HAP-1 (cell line): Measurements from ENCODE around the gene C10orf143.

Source experiments
- DNase-seq, 2 experiments: peaks; one replicate each; pipeline ENCODE4 v3.0.0-alpha.2; 2016 to 2020; ENCODE audit warnings: low spot score in 2 of 2
- H3K27me3 ChIP-seq: fragments of 250-450 bp; sonication (Bioruptor Pico); 2 replicates; pipeline ENCODE4 v1.5.1; 2020; ENCODE audit warnings: low read depth, mild to moderate bottlenecking, moderate library complexity
- H3K36me3 ChIP-seq: fragments of 250-450 bp; sonication (Bioruptor Pico); replicated peaks from 2 replicates; pipeline ENCODE4 v1.5.1; 2020; ENCODE audit warnings: mild to moderate bottlenecking
- H3K4me1 ChIP-seq: fragments of 250-450 bp; sonication (Bioruptor Pico); 2 replicates; pipeline ENCODE4 v1.5.1; 2020; ENCODE audit warnings: mild to moderate bottlenecking
- H3K4me3 ChIP-seq: fragments of 250-450 bp; sonication (Bioruptor Pico); 2 replicates; pipeline ENCODE4 v1.5.1; 2020; ENCODE audit warnings: mild to moderate bottlenecking, moderate library complexity
- H3K9me3 ChIP-seq: fragments of 250-450 bp; sonication (Bioruptor Pico); 2 replicates; pipeline ENCODE4 v1.5.1; 2020; ENCODE audit warnings: mild to moderate bottlenecking, moderate library complexity
- in situ Hi-C: fragments of 300-500 bp; cut with MboI; formaldehyde crosslinking; loops from 3 replicates; pipeline ENCODE4 v1.14.3; 2020; ENCODE audit warnings: low sequenced_read_pairs, inconsistent platforms, mixed read lengths

Gene C10orf143

DNA sequence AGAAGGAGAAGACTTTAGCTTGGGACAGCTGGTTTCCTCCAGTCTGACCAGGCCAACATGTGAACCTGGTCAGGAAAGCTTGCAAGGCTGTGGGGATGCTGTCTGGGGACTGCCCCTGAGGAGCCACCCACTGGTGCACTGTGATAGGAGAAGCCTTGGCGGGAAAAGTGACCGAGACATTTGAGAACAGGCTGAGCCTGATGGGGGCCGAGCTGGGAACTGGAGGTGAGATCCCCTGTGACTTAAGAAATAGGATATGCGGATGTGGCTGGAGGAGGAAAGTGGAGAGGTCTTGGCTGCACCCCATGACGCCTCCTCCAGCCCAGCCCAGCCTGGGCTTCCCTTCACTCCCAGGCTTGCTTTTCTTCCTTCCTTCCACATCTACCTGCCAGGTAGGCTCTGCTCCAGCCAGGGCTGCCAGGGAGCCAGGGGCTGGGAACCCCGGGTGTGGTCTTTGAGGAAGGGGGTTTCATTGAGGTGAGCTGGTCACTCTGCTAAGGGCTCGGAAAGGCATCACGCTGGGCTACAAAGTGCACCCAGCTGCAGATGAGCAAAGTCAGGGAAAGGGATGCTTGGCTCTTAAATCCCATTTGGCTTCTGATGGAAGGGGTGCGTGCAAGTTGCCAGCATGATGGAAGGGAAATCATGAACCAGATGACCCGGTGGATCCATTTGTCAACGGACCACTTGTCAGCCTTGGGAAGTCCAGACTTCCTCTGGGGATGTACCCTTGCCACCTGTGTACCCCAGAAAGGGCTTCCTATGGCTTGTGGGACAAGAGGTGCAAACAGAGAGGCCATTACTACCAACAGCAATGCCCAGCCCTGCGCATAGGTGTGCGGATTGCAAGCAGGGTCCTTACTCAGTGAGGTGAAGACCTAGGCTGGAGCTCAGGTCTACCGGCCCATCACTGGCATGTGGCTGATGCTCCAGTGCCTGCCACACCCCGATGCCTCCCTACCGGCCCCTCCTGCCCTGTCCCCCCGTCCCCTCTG is 66.3 kb downstream of the C10orf143 start:
- Histone ChIP-seq H3K4me3 (no peak overlapping the region), H3K9me3 (no peaks in the 10 kb centered on the region), H3K36me3 (no peaks in the 10 kb centered on the region), H3K4me1 (no peaks in the 10 kb centered on the region), H3K27me3 (no peaks in the 10 kb centered on the region)
- DNase-seq, result no peak
- in situ Hi-C loops, result no loop called here

DNA sequence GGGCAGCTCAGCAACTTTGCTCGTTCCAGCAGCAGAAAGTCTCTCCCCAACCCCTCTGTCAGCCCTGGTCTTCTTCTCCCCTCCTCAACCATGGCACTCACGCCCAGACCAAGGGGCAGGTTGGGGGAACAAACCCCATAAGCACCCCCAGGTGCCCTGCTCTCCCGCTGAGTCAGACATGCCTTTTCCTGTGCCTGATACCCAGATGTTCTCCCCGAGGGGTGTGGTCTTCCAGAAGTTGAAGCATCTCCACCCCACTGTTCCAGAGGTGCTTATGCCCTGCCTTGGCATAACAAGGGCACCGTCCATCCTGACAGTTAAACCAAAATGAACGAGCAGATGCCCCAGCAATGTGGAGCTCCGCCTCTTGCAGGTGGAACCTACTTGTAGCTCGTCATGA is 67.1 kb downstream of the C10orf143 start:
- H3K4me1 ChIP-seq, result no peaks in the 10 kb centered on the region
- in situ Hi-C loops, result no loop called here
- no peak overlapping the region for H3K4me3 ChIP-seq
- H3K9me3 ChIP-seq, result no peaks in the 10 kb centered on the region
- H3K27me3 ChIP-seq, result no peaks in the 10 kb centered on the region
- DNase-seq, result no peak
- H3K36me3 ChIP-seq, result no peaks in the 10 kb centered on the region

DNA sequence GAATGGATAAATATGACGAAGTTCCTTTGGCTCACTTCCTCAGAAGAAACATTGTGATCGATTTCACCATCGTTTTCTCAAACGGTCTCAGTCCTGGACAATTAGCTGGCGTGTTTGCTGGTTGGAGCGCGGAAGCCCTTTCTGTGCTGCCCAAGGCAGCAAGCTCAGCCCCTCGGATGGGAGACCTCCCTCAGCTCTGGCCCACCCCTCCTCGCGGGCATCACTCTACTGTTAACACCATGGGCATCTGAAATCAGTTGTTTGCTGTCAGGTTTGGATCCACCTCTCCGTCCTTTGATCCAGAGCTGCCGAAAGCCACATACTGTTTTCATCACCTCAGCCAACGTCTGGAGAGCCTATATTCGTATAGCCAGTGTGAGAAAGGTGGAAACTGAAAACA is 68.2 kb downstream of the C10orf143 start:
- in situ Hi-C loops, result no loop called here
- Histone ChIP-seq H3K9me3 (no peaks in the 10 kb centered on the region), H3K27me3 (no peaks in the 10 kb centered on the region), H3K4me1 (no peaks in the 10 kb centered on the region), H3K4me3 (no peak overlapping the region), H3K36me3 (no peaks in the 10 kb centered on the region)
- DNase-seq, result no peak

DNA sequence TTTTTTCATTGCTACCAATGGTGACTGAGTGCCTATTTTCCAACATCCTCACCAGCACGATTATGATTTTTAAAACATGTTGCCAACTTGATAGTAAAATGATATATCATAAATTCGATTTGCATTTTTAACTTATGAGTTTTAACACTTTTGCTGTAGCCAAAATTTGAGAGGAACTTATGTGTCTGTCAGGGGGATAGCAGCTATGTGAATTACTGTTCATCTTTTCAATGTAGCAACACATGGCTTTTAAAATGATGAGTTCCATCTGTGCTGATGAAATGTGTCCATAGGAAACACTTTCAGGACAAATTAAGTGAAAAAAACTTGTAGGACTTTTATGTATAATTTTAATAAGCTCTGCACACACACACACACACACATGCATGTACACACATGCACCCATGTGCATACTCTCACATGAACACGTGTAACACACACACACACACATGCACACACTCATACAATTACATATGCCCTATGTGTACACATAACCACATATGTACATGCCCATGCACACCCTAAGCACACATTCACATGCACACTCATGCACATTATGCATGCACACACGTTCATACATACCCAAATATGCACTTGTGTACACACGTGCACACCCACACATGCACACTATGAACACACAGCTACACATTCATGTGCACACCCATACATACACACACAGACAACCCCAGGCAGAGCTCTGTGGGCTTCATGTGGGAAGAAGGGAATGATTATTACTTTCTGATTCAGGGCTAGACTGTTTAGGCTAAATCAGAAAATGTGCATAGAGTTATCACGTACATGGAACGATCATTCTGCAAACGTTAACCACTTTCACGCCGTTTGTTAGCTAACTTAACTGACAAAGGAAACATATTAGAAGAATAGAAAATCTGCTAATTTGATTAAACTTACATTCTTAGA is 68.9 kb downstream of the C10orf143 start:
- H3K36me3 ChIP-seq, result no peaks in the 10 kb centered on the region
- H3K27me3 ChIP-seq, result no peaks in the 10 kb centered on the region
- H3K9me3 ChIP-seq, result no peaks in the 10 kb centered on the region
- no peak overlapping the region for H3K4me3 ChIP-seq
- in situ Hi-C loops, result no loop called here
- no peak for DNase-seq
- no peaks in the 10 kb centered on the region for H3K4me1 ChIP-seq

DNA sequence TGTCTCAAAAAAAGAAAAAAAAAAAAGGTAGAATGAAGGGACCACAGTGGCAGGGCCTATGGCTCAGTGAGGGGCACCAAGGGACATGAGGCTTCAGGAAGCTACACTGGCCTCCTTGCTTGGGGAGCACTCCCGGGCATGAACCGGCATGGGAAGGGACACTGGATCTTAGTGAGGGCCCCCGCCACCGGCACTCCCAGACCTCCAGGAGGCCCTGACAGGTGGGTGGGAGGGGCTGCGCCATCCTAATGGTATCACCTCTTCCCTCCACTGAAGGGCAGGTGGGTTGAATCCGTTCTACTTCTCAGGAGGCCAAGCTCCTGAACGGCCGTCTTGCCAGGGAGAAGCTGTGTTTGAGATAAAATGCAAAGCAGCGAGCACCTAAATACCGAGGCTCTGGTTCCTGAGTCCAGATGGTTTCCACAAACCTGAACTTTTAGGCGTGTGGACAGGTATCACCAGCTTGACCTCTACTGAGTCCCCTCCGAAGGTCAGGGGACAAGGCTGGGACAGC is 69.8 kb downstream of the C10orf143 start:
- in situ Hi-C loops, result no loop called here

DNA sequence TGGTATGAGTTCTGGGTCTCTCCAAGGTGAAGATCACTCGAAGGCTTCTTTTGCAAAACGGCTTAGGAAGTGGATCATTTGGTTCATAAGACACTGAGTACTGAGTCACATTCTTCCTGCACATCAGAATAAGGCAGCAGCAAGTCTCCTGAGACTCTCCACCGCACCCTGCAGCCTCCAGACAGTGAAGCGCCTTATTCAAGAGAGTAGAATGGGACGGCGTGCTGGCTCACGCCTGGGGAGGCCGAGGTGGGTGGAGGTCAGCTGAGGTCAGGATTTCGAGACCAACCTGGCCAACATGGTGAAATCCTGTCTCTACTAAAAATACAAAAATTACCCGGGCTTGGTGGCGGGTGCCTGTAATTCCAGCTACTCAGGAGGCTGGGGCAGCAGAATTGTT is 70.3 kb downstream of the C10orf143 start:
- no peaks in the 10 kb centered on the region for H3K9me3 ChIP-seq
- H3K4me3 ChIP-seq, result no peak overlapping the region
- no peaks in the 10 kb centered on the region for H3K36me3 ChIP-seq
- no peaks in the 10 kb centered on the region for H3K4me1 ChIP-seq
- in situ Hi-C loops, result no loop called here
- no peaks in the 10 kb centered on the region for H3K27me3 ChIP-seq
- DNase-seq, result no peak

More for the DNA sequence above, 69.8 kb downstream of the C10orf143 start:
- DNase-seq, result no peak
- H3K4me1 ChIP-seq, result no peaks in the 10 kb centered on the region
- no peaks in the 10 kb centered on the region for H3K9me3 ChIP-seq
- no peaks in the 10 kb centered on the region for H3K36me3 ChIP-seq
- no peaks in the 10 kb centered on the region for H3K27me3 ChIP-seq
- no peak overlapping the region for H3K4me3 ChIP-seq

DNA sequence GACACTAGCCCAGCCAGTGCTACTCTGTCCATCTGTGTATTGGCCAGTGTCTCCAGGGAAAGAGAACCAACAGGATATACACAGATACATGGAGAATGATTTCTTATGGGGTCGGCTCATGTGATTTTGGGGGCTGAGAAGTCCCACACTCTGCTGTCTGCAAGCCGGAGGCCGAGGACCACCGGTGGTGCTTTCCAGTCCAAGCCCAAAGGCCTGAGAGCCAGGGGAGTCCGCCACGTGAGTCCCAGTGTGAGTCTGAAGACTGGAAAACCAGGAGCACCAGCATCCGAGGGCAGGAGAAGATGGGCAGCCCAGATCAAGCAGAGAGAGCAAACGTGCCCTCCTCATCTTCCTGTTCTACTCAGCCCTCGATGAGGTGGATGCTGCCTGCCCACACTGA is 71.5 kb downstream of the C10orf143 start:
- in situ Hi-C loops, result no loop called here
- DNase-seq, result no peak
- no peak overlapping the region for H3K4me3 ChIP-seq
- no peaks in the 10 kb centered on the region for H3K27me3 ChIP-seq
- H3K4me1 ChIP-seq, result no peaks in the 10 kb centered on the region
- H3K36me3 ChIP-seq, result no peaks in the 10 kb centered on the region
- no peaks in the 10 kb centered on the region for H3K9me3 ChIP-seq

DNA sequence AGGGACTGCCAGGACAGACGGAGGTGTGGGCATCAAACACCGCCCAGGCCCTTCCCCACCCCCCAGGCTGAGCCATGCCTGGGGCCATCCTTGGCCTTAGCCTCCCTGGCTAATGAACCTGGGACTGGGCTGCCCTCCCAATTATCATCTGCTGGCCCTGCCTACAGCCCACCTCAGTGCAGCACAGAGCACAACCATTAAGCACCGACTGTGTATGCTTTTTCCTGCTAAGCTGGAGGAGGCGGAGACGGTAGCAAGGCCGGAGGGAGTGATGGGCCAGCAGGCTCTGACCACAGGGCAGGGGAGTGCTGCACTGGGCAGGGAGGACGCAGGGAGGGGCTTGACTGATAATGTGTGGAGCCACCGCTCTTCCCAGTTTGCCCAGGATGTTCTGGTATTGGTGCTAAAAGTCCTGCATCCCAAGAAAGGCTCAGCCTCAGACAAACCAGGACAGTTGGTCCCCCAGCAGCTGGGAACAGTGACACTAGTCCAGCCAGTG is 72.0 kb downstream of the C10orf143 start:
- H3K36me3 ChIP-seq, result no peaks in the 10 kb centered on the region
- H3K4me3 ChIP-seq, result no peak overlapping the region
- no peaks in the 10 kb centered on the region for H3K4me1 ChIP-seq
- in situ Hi-C loops, result no loop called here
- H3K9me3 ChIP-seq, result no peaks in the 10 kb centered on the region
- H3K27me3 ChIP-seq, result no peaks in the 10 kb centered on the region
- no peak for DNase-seq

DNA sequence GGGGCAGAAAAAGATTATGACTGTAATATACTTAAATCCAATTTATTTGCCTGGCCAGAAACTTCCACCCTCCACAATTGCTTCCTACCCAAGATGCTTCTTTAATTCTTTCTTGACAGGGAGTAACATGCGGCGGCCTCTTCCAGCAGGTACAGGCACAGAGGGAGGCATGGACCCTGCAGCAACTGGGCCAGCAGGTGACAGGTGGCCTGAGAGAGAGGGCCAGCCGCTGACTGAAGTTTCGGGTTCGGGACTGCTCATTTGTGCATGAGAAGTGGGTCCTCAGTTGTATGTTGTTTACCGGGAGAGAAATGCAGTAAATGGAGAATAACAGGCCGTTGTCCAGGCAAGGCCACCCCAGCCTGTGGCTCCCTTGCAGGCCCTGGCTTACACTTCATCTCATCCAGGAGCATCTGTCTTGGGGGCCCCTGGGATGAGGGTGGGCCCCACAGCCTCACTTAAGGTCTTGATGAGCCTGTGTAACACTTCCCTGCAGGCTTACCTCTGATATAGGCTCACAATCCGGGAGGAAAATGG is 72.5 kb downstream of the C10orf143 start:
- H3K4me1 ChIP-seq, result no peaks in the 10 kb centered on the region
- in situ Hi-C loops, result no loop called here
- no peaks in the 10 kb centered on the region for H3K36me3 ChIP-seq
- no peak overlapping the region for H3K4me3 ChIP-seq
- DNase-seq, result no peak
- H3K27me3 ChIP-seq, result no peaks in the 10 kb centered on the region
- H3K9me3 ChIP-seq, result no peaks in the 10 kb centered on the region

DNA sequence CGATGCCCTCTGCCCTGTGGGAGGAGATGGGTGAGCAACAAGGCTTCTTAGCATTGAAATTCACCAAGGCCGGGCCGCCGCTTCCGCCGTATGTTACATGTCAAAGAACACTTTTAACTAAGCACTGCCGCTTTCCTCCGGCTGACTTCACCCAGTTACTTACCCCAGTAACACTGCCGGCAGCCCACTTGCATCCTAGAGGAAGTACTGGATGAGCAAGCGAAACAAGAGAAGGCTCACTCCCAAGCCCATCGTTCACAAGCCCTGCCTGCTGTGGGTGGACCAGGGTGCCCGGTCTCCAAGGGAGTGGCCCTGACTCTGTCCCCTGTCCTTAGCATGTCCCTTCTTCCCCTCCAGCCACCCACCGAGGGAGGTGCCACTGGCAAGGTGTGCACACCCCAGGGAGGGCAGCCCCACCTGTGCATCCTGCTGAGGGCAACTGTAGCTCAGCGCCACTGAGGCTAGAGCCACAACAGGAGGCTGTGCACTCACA is 73.4 kb downstream of the C10orf143 start:
- Histone ChIP-seq H3K4me3 (no peak overlapping the region), H3K27me3 (no peaks in the 10 kb centered on the region)
- in situ Hi-C loops, result no loop called here

DNA sequence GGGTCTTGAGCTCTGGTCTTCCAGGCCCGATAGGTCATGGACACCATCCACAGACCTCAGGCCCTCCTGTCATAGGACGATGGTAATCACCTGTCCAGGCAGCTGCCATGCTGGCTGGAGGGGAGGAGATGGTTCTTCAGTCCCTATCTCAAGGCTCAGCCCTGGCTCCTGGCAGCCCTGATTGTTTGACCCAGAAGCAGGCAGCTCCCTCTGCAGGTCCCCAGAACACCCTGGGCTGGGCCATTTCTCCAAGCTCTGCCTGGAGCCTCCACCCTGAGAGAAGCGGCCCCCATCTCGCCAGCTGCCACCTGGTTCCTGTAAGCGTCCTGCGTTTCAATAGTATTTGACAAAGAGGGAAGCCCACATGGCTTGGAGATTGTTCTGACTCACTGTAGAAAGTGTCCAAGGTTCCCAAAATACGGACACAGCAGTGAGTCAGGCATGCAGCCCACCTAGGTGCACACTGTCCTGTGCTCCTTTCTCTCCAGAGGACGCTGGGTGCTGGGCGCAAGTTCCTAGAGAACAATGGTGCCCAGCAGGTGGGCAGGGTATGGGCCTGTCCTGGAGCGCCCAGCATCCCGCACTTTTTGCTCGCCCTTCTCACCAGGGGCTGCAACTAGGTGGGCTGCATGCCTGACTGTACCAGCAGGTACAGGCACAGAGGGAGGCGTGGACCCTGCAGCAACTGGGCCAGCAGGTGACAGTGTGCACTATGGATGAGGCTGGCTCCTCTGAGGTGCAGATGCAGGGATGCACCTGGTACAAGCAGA is 74.1 kb downstream of the C10orf143 start:
- H3K36me3 ChIP-seq, result no peaks in the 10 kb centered on the region
- no peak overlapping the region for H3K4me3 ChIP-seq
- no peaks in the 10 kb centered on the region for H3K27me3 ChIP-seq
- H3K4me1 ChIP-seq, result no peaks in the 10 kb centered on the region
- in situ Hi-C loops, result no loop called here
- DNase-seq, result no peak
- H3K9me3 ChIP-seq, result no peaks in the 10 kb centered on the region

More for the DNA sequence above, 73.4 kb downstream of the C10orf143 start:
- H3K36me3 ChIP-seq, result no peaks in the 10 kb centered on the region
- H3K9me3 ChIP-seq, result no peaks in the 10 kb centered on the region
- DNase-seq, result no peak
- H3K4me1 ChIP-seq, result no peaks in the 10 kb centered on the region

DNA sequence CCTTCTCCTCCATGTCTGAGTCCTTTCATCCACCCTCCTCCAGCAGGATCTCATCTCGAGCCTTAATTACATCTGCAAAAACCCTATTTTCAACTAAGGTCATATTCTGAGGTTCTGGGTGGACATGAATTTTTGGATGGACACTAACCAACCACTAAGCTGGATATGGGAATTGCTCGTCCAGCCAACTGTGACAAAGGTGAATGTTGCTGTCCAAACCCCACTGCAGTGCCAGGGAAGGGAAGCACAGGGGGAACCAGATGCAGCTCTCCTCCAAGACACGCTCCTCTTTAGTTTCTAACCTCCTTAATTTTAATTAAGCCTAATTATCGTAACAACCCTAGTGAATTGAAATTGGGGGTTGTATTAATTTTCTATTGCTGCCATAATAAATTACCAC is 81.4 kb downstream of the C10orf143 start:
- H3K9me3 ChIP-seq, result no peaks in the 10 kb centered on the region
- in situ Hi-C loops, result no loop called here

DNA sequence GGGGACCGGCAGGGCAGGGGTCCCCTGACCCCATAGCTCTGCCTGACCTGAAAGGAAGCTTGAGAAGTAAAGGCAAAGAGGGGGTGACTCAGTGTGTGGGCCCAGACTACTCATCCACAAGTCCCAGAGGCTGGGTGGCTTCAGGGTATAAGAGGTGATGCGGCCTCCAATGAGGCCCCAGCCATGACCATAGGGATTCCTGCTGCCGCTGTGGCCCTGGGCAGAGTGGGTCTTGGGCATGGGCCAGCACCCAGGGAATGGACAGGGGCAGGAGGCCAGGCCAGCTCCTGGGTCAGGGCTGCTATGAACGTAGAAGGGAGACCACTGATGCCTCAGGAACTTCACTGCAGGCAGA is 82.2 kb downstream of the C10orf143 start:
- H3K27me3 ChIP-seq, result no peaks in the 10 kb centered on the region
- no peaks in the 10 kb centered on the region for H3K4me1 ChIP-seq
- DNase-seq, result peak in 1 of 2 experiments; percentile 4
- H3K36me3 ChIP-seq, result no peaks in the 10 kb centered on the region
- no peaks in the 10 kb centered on the region for H3K9me3 ChIP-seq
- H3K4me3 ChIP-seq, result no peak overlapping the region
- in situ Hi-C loops, result no loop called here

More for the DNA sequence above, 81.4 kb downstream of the C10orf143 start:
- DNase-seq, result no peak
- Histone ChIP-seq H3K27me3 (no peaks in the 10 kb centered on the region), H3K4me3 (no peak overlapping the region), H3K36me3 (no peaks in the 10 kb centered on the region), H3K4me1 (no peaks in the 10 kb centered on the region)
